Activated gamma-delta T cell treated with anti-CD3 and anti-CD28 coated beads, Interleukin-2, amount 50 U/mL, for 16 hours (primary cell): Measurements from ENCODE around the gene PLXNA1.

Experiments used
- DNase-seq: peaks from one replicate; pipeline ENCODE4 v3.0.0-alpha.2; 2020; ENCODE audit warnings: low read depth

The PLXNA1 gene

DNA sequence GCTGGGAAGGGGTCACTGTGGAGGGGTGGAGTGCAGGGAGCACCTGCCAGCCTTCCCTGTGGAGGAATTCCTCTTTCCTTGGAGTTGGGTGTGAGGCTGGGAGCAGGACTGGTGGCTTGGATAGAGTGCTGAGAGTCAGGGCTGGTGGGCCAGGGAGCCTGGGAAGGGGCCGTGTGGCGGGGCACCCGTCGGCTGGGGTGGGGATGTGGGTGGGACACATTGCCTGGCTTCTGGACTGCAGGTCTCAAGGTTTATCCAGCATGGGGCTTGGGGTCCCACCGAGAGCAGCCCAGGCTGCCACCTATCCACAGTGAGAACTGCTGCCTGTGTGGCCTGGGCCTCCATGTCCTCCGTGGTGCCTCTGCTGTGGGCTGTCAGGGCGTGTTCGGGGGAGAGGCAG is 4.7 kb downstream of the PLXNA1 start:
- no peak for DNase-seq

DNA sequence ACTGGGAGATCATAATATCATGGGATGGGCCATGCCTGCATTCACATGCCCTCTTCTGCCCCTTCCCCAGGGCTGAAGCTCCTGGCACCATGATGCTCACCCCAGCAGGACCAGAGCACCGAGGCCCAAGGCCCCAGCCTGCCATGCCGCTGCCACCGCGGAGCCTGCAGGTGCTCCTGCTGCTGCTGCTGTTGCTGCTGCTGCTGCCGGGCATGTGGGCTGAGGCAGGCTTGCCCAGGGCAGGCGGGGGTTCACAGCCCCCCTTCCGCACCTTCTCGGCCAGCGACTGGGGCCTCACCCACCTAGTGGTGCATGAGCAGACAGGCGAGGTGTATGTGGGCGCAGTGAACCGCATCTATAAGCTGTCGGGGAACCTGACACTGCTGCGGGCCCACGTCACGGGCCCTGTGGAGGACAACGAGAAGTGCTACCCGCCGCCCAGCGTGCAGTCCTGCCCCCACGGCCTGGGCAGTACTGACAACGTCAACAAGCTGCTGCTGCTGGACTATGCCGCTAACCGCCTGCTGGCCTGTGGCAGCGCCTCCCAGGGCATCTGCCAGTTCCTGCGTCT is 5.6 kb downstream of the PLXNA1 start:
- no peak for DNase-seq

DNA sequence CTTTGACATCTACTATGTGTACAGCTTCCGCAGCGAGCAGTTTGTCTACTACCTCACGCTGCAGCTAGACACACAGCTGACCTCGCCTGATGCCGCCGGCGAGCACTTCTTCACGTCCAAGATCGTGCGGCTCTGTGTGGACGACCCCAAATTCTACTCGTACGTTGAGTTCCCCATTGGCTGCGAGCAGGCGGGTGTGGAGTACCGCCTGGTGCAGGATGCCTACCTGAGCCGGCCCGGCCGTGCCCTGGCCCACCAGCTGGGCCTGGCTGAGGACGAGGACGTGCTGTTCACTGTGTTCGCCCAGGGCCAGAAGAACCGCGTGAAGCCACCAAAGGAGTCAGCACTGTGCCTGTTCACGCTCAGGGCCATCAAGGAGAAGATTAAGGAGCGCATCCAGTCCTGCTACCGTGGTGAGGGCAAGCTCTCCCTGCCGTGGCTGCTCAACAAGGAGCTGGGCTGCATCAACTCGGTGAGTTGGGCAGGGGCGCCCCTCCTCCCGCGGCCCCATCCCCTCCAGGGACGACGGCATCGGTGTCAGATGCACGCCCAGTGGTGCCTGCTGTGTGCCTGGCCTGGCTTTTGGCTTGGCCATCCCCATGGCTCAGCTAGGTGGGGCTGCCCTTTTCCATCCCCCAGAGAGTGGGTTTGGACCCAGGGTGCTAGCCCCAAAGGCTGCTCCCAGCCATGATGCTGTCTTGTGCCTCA is 6.6 kb downstream of the PLXNA1 start:
- DNase-seq = no peak

DNA sequence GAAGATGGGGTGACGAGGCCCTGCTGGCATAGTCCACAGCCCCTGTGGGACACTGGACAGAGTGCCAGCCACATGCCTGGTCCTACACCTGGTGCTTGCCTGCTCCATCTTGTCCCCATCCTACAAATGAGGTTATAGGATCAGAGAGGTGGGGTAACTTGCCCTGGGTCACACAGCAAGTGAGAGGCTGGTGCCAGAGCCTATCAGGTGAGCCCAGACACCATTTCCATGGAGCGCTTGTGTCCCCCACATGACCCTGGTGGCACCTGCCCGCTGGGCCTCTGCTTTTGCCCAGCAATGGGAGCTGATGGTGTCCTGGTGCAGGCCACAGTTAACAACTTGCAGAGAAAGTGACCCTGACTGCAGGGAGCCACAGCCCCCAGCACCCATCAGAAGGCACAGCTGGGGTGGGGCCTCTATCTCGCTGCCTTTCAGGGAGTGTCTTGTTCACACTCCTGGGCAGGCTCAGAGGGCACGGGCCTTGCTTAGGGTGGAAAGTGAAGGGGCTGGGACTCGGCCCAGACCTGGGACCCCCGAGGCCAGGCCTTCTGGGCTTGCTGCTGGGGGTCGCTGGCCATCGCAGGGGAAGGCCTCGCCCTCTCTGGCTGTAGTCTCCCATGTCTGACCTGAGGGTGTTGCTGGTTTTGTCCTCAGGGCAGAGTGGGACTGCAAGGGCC is 7.2 kb downstream of the PLXNA1 start:
- DNase-seq = no peak

DNA sequence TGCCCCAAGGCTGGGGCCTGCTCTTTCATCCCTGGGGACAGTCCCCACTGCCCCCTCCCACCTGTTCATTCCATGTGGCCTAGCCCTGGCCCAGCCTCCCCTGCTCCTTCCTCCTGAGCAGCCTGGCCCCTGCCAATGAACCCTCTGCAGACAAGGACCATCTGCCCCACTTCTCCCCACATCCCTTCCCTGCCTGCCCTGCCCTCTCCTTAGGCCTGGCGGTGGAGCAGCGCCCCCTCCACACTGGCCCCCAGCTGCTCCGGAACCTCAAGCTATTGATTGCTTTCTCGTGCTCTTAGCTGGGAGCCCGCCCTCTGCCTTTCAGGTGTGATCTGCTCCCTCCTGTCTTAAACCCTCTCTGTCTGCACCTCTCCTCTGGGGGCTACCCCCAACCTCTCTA is 8.0 kb downstream of the PLXNA1 start:
- no peak for DNase-seq

DNA sequence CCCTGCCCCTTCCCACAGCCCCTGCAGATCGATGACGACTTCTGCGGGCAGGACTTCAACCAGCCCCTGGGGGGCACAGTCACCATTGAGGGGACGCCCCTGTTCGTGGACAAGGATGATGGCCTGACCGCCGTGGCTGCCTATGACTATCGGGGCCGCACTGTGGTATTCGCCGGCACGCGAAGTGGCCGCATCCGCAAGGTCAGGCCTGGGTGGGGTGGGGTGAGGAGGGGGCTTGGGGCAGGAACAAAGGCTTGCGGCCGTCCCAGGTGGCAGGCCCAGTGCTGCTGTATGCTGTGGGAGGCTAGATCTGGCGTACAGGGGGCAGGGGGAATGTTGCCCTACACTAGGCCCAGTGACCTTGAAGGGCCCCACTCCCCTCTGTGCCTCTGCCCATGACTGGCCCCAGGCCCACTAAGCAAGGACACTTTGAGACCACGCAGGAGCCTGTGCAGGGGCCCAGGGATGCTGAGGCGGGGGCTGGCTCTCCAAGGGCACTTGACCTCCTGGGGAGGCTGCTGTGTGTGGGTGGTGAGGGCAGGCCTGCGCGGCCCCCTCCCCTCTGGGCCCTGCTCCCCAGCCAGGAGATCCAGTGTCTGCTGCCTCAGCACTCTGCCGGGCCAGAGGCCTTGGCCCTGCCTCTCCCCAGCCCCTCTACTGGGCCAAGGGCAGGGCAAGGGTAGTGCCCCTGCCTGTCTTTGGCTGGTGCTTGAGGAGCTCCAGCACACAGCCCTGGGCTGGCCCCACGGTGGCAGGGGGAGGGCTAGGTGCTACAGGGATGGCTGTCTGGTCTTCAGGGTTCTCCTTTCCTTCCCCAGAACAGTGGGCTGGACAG is 8.7 kb downstream of the PLXNA1 start:
- no peak for DNase-seq

DNA sequence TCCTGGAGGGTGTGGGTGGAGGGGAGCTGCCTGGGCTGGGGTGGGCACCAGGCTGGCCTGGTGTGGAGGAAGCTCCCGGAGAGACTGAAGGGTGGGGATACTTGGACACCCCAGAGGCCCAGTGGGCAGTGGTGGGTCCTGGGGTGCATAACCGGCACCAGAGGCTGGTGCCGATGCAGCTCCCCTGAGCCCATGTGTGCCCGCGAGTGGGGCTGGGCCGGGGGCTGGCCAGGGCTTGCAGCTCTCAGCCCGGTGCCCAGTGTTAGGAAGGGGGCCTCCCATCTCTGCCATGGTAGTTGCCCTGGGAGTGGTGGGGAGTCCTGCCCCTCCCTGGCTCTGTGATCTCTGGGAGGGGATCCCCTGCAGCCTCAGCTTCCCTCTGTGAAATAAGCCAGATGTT is 9.3 kb downstream of the PLXNA1 start:
- no peak for DNase-seq

DNA sequence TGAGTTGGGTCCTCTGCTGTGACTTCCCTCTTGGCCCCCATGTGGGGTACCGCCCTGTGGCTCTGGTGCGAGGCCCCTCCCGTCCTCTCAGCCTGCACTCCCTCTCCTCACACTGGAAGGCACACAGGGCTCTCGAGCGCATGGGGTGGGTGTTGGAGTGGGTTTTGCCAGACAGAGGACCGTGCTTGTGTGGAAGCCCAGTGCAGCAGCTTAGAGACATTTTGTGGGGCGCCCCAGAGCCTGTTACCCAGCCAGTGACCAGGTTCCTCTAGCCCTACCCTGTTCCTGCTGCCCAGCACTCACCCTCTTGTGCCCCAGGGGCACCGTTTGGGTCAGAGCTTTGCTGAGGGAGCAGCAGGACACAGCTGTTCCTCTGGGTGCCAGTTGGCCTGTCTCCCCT is 9.9 kb downstream of the PLXNA1 start:
- DNase-seq = no peak

DNA sequence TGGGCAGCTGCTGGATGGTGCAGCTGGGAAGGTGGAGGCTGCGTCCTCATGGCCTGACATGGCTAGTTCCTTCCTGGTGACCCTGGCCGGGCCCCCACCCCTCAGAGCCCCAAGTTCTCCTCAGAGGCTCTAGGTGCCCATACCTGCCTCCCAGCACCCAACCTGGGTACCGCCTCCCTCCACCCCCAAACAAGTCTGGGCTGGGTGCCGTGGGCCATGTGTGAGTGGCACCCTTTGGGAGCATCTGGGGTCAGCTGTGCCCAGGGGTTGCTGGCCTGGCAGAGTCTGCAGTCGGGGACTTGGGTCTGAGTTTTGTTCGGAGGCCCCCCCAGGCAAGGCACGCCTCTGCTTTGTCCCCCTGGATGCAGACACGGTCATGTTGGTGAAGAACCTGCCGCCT is 10.5 kb downstream of the PLXNA1 start:
- DNase-seq = no peak

DNA sequence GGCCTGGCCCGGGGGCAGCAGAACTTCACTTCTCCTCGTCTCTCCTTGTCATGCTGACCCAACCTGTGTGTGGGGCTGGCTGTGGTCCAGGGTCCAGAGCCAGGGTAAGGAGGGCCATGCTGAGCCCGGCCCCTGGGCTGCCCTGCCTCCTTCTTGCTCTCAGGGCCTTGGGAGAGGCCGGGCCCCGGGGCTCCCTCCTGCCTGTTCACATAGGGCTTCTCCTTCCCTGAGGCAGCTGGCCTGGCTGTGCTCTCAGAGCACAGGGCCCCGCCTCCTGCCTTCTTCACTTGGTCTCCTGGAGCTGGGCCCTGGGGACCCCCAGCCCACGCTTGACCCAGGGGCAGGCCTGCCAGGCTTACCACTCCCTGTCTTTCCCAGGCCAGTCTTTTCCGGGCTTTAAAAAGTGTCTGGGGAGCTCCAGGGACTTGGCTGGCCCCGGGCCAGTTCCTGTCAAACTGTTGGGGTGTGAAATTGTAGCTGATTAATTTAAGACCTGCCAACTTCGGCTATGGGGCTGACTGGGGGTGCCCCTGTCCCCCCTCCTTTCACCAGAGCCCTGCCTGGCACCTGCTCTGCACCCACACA is 11.8 kb downstream of the PLXNA1 start:
- no peak for DNase-seq

DNA sequence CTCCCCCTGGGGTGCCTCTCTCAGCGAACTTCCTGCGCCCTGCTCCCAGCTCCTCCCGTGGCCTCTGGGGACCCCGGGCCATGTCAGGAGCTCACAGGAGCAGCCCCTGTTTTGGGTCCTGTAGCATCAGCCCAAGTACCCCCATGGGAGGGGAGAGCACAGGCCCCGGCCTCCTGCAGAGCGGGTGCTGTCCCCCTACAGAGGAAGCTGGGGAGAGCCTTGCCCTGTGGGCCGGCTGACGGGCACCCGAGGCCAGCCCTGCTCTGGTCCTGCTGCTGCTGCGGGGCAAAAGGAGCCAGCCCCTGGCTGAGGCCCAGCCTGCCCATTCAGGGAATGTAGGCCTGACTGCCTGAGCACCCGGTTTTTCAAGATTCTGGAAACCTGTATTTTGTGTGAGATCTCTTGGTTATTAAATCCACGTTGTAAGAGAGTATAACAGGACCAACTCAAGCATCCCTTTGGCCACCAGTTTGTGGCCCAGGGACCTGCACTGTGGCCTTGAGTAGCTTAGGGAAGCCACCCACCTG is 12.4 kb downstream of the PLXNA1 start:
- no peak for DNase-seq

DNA sequence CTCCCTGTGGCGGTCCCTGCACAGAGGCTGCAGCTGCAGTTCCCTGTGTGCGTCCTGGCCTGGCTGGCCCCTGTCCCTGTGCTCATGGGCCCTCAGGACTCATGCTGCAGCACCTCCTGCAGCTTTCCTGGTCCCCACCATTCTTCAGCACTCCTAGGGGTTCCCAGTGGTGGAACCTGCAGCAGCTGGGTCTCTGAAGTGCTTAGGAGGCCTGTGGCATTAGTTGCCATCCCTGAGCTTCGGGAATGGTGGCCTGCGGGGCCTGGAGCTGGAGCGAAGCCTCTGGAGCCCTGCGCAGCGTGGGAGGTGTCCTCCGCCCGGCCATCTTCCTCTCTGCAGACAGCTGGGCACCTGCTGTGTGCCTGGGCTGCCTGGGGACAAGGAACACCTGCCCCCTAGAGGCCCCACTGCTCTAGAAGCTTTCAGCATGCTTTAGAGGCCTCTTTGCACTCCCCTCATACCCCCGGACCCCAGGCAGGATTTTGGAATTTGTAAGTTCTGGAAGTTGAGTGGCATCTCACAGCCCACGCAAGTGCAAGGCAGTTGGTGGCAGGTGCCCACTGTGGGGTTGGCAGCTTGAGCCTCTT is 13.1 kb downstream of the PLXNA1 start:
- no peak for DNase-seq

DNA sequence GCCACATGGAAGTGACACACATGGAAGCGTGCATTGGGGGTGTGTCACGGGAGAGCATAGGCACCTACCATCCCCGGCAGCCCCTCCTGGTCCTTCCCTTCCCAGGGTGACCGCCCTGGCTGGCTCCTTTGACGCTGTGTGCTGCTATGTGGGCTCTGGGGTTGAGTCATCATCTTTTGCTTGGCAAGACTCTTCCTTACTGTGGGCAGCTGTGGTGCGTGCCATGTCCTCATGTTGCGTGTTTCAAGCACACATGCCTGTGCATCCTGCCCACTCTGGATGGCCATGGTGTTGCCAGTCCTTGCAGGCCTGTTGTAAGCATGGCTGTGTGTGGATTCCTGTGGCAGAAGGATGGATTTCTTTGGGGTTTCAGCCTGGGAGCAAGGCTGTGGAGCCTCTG is 14.0 kb downstream of the PLXNA1 start:
- no peak for DNase-seq

DNA sequence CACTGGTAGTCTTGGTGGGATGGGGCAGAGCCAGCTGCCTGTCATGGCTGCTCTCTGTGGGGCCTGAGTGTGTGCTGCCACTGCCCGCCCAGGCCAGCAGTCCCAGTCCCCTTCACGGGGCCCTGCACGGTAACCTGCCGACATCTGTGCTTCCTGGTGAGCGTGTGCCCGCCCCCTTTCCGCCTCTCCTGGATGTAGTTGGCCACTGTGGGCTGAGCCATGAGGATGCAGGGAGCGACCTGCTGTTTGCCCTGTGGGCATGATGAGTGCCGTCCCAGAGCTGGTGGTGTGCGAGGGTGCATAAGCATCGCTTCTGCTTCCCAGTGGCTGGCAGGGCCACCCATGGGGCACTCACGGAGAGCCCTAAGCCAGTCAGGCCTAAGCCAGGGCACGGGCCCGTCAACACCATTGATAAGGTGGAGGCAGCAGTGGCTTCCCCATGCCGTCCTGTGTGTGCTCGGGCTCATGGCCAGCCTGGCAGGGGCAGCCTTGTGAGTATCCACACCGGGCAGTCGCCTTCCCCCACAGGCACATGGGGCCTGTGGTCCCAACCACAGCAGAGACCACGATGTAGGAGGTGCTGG is 14.6 kb downstream of the PLXNA1 start:
- DNase-seq = no peak

DNA sequence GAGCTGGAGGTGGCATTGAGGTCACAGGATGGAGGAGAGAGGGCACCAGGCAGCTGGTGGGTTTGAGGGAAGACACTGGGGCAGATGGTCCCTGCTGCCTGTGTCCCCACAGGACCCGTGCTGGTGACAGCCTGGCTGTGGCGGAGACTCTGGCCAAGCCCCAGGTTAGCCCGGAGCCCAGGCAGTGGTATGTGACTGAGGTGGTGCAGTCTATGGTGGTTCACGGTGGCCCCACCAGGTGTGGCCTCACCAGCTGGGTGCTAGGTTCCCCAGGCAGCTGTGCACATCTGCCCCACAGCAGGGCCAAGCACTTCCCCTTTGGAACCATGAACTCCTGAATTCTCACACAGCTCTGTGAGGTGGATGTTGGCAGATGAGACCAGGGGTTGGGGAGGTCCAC is 15.4 kb downstream of the PLXNA1 start:
- DNase-seq = no peak

DNA sequence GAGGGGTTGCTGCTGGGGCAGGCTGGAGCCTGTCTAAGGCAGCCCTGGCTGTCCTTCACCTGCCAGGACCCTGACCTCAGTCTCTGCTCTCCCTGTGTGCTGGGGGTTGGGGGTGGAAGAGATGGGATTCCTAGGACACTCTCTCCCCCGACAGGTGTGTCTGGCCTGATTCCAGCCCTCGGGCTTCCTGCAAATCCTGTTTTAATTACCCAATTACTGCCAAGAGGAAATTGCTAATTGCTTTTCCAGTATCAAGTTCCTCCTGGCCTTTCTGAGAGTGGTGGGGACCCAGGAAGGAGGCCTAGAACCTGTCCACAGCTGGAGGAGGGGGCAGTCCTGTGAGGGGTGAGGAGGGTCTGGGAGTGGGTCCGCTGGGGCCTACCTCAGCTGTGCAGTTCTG is 15.8 kb downstream of the PLXNA1 start:
- no peak for DNase-seq

DNA sequence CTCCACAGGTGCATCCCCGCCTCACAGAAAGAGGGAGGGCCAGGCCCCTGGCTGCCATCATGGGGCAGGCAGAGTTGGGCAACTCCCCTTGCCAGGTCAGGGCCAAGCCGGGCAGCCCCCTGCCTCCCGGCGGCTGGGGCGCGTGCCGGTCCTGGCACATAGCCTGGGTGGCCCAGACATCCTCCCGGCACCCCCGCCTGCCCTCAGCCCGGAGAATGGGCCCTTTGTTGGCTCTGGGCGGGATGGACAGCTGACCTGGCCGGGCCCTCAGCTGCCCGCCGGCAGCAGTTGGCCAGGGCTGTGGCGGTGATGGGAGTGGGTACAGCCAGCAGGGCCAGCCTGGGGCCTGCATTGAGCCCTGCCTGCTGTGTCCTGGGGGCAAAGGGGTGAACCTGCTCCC is 16.5 kb downstream of the PLXNA1 start:
- no peak for DNase-seq

DNA sequence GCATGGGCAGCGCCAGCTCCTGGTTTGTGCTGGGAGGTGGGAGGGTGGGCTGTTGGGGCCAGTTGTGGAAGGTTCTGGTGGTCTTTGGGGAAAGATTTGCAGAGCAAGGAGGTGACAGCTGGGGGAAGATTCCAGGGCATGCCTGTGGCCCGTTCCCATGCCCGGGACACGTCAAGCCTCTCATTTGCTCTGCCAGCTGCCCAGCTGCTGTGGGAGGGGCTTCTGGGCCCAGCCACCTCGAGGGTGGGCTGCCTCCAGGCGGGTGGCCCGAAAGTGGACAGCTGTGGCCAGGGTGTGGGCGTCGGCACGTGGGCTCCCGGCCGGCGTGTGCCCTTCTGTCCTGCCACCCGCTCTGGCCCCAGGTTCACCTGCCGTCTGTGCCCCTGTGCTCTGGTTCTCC is 17.2 kb downstream of the PLXNA1 start:
- no peak for DNase-seq

DNA sequence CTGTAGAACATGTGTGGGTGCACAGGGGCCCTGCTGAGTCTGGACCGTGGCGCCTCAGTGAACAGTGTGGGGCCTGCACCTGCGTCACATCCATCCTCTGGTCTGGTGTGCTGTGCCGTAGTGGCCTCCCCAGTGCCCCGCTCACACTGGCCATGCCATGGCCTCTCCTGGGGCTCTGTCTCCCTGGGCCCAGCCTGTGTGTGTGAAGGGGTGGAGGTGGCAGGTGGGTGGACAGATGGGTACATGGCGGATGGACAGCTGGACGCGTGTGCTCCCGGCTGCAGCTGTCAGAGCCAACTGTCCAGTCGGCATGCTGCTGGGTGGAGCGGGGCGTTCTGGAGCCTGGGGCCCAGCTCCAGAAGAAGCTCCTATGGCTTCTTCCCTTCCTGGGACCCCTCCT is 17.8 kb downstream of the PLXNA1 start:
- no peak for DNase-seq

DNA sequence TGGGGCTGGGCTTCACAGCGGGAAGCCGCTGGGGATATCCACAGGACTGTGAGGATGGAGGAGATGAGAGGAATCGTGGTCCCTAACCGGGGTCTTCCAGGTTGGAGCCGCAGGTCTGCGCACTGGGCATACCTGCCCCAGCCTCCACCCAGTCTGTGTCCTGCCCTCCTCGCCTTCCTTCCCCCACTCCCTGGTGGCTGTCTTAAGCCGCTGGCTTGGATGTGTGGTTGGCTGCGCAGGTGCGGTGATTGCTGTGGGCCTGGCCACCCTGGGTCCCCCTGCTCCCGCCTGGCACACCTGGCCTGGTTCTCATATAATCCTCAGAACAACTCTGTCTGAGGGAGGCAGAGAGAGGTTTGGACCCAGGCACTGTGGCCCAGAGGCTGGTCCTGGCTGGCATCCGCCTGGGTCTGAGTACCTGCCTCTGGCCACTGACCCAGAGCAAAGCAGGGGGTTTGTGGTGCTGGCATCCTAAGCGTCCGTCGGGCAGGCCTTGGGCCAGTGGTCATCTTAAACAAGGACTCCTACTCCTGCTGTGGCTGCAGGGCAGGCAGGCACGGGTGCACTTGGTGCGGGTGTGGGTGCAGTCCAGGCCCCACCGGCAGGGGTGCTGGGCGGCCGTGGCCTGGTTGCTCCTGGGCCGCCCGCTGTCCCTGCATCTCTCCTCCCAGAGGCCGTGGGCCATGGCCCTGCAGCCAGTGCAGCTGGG is 18.7 kb downstream of the PLXNA1 start:
- DNase-seq = no peak
